NCI-H2196 treated with DMSO at 0.1 percent for 48 hours (cell line): ENCODE results near the gene MPZL1.
A peak's percentile ranks its signal among the peaks of the same experiment; 100 is the strongest.

ENCODE experiments used
- DNase-seq: peaks from one replicate; lab custom pipeline; 2025; ENCODE audit not compliant: unreplicated experiment; lab: John Stamatoyannopoulos, UW

The MPZL1 gene

GRCh38 chr1:167695147-167695546 is 26.6 kb upstream of the MPZL1 start:
- DNase-seq, result no peak

GRCh38 chr1:167695756-167696561 is 25.8 kb upstream of the MPZL1 start:
- DNase-seq, result no peak

DNA sequence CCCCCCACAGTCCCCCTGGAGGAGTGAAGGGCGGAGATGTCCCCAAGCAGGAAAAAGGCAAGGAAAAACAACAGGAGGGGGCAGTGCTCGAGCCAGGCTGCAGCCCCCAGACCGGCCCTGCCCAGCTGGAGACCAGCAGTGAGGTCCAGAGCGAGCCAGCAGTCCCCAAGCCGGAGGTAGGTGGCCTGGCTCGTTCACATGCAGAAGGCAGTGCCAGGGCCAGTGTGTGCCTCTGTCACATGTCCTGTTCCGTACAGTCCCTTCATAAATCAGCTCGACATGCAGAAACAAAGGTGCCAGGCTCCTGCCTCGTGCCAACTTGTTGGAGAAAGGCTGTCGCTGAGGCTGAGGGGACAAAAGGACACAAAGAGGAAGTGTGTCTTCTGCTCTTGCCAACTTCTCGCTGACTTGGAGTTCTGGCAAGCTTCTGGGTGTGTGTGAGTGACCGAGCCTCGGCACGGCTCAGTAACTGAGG is 24.1 kb upstream of the MPZL1 start:
- DNase-seq, result no peak

DNA sequence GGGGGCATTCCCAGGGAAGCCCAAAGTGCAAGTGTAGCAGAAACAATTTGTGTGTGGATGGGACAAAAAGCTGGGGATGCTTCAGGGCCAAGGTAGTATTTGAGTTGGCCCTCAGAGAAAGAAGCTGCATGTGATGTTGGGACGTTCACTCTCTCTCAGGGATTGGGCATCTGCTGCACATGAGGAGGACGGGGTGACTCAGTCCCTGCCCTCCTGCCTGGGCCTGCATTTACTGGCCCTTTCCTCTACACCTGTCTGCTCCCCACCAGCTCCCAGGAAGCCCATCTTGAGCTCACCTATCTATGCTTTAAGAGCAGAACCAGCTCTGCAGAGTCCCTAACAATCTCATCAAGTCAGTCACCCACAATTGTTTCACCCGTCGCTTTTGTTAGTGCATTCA is 23.5 kb upstream of the MPZL1 start:
- no peak for DNase-seq

- no peak for DNase-seq
Observed at GRCh38 chr1:167701510-167701909, 20.3 kb upstream of the MPZL1 start.

DNA sequence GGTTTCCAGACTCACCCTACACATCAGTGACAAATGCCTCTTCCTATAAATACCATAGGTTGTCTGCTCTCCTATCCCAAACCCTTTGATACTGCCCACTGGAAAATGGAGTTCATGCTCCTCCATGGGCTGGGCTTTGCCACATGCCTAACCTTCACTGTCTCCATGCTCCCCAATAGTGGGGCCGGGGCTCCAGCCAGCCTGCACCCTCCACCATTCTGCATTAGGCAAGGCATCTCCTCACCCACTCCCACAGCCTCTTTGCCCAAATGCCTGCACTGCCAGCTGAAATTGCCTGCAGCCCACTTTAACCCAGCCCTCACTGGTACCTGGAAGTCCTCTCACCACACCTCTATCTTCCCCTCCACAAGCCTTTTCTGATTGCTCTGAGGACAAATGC is 18.2 kb upstream of the MPZL1 start:
- no peak for DNase-seq

DNA sequence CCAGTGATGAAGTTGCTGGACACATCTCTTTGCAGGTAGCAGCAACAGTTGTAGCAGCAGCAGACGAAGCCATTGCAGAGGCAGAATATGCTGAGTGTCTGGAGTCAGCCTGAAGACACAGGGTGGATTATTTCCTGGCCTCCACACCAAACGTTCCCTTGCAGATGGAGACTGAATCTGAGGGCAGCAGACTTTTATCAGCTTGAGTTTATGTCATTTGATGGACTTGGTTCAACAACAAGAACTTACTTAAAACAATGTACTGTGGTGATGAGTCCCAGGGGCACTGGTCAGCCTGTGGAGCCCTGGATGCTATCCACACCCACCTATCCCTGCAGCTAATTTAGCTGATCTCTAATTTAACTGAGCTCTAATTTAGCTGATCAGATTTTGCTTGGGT is 17.1 kb upstream of the MPZL1 start:
- no peak for DNase-seq

DNA sequence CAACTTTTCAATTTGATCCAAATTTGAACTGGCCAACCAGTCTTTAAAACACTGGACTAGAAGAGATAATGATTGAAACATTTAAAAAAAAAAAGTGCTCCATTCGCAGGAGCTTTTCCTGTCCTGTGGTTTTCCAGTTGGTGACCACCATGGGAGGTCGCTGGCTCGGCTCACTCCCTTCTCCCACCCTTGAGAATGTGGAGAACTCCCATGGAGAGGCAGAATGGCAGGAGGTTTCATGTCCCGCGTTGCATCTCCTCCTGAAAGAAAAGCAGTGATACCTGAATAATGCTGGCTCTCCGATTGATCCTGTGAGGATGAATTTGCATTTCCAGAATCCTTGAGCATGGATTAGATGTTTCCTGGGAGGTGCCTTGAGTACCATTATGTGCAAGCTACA is 16.5 kb upstream of the MPZL1 start:
- no peak for DNase-seq

- DNase-seq, result no peak
Observed at GRCh38 chr1:167706363-167706762, 15.4 kb upstream of the MPZL1 start.

DNA sequence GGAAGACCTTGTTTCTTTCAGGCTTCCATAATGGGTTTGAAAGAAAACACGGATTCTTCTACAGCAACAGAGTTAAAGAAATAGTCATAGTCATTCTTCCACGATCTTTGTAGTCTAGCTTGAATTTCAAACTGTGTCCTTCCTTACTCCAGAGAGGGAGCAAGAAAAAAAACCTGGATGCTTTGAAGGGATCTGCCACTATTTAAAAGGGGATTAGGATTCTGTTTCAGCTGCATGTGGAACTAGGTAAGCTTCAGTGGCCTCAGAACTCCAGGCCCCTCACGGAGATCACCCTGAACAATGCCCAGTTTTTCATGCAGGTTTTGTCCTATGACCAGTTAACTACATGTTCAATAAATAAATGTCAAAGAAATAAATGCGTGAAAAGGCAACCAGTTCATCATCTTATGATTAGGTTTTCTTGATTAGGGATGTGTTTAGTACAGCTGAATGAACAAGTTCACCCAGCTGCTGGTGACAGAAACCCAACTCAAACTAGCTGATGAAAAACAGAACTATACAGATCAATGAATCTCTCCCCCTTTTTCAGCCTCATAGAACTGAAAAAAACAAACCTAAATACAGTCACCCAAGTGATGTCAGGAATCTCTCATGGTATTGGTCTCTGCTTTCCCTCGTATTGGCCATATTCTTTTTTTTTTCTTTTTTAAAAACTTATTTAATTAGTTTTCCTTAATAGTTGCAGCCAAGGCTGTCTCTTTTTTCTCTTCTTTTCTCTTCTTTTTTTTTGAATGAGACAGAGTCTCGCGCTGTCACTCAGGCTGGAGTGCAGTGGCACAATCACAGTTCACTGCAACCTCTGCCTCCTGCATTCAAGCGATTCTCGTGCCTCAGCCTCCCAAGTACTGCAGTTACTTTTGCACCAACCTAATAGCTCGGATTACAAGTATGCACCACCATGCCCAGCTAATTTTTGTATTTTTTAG is 14.6 kb upstream of the MPZL1 start:
- no peak for DNase-seq

GRCh38 chr1:167707942-167708341 is 13.8 kb upstream of the MPZL1 start:
- DNase-seq, result no peak

- no peak for DNase-seq
Observed at GRCh38 chr1:167708940-167709389, 12.8 kb upstream of the MPZL1 start.

- DNase-seq, result no peak
Observed at GRCh38 chr1:167710836-167711235, 10.9 kb upstream of the MPZL1 start.

- no peak for DNase-seq
Observed at GRCh38 chr1:167711797-167712196, 10.0 kb upstream of the MPZL1 start.

DNA sequence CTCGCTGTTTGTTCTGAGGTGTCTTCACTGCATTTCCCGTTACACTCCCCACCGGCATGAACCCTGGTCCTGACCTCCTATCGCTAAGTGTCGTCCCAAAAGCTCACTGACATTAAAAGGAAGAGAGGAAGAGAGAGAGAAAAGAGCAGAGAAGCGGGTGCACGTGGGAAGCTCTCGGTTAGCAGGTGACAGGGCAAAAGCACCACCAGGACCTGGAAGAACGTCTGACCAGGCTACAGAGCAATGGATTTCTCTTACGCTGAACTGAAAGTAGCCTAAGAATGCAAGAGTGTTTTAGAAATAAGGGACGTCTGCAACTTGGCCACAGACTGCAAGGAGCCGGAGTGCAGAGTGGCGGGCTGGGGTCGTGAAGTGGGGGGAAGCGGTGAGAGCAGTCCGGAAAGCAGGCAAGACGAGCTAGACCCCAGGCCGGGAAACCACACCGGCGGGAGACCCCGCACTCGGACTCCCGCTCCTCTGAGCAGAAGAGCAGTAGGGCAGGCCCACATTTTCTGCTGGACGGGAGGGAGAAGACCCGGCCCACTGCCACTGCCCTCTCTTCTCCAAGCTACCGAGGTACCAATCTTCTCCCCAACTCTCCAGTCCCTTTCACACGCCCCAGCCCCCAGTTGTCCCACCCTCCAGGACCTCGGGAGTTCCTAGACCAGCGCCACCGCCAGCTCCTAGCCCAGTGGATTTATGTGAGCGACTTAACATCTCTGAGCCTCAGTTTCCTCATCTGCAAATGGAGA is 8.3 kb upstream of the MPZL1 start:
- no peak for DNase-seq

GRCh38 chr1:167714098-167714438 is 7.7 kb upstream of the MPZL1 start:
- no peak for DNase-seq

GRCh38 chr1:167714439-167715156 is 7.2 kb upstream of the MPZL1 start:
- DNase-seq, result peak; percentile 68

DNA sequence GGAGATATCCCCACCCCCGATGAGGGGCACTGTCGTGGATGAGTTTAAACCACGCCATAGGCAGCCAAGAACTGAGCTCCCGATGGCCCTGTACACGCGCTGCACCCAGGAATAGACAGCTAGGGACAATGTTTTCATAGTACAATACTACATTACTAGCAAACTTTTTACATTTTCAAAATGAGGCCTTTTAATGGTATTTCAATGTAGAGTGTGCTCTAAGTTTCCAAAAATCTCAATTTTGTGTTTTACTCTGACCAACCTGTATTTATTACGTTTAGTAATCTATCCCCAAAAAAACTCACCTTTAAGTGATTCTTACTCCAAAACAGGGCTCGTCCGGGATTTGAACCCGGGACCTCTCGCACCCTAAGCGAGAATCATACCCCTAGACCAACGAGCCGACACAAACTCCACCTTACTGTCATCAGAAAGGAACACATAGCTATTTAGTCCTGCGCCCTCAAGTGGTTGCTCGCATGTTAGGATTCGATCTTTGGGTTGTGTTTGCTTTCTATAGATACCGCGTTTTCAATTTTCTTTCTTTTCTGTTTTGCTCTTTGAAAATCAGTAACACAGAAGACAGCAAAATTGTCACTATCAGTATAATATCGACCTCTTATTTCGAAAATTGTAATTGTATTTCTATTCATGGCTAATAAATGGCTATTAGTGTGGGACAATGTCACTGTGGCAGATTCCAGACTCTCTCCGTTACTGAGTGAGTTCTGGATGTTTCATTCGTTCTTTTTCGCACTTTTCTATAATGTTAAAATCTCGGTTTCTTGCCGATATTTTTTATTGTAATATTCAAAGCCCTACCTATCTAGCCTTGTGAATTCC is 6.4 kb upstream of the MPZL1 start:
- DNase-seq, result peak; percentile 68

DNA sequence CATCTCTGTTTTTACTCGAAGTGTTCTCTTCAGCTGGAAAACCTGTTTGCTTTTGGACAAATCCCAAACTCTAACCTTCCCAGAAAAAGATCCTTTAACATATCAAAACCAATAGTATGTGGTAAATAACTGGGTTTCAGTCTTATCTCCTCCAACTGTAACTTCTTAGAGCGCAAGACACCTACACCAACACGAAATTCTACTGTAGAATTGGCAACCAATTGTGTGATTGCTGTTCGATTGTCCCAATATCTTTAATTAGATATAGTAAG is 5.8 kb upstream of the MPZL1 start:
- DNase-seq, result no peak

DNA sequence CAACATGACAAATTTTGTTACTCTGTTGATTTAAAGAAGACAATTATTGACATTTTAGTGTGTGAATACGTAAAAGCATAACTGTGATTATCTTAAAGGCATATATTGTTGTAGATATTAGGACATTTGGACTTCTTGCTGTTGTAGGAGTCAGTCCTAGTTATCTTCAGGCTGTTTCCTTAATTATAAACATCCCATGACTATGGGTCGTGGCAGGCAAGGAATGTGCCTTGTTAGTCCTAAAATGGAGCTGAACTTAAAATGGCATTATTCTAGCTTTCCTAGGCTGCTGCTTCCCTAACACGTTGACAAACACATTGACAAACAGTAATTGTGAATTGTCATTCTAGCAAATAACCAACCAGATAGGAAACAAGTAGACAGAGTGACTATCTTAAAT is 4.4 kb upstream of the MPZL1 start:
- no peak for DNase-seq
